Body of pancreas (tissue), 4 donors: ENCODE results near the gene GTF3C5.

Experiments
- CTCF ChIP-seq, 7 experiments: fragments of 450-650 bp in 4 of 7; fragments of 200-600 bp in 3 of 7; sonication (generic) in 3 of 7; IDR thresholded peaks; one replicate each; pipeline ENCODE4 v1.5.1; 2016 to 2019; ENCODE audit warnings: antibody characterized with exemption in 7 of 7
- POLR2A ChIP-seq, 3 donors: fragments of 450-650 bp; IDR thresholded peaks; one replicate each; pipeline ENCODE4 v1.6.1; 2016; ENCODE audit warnings: antibody characterized with exemption in 3 of 3, mild to moderate bottlenecking in 2 of 3

GRCh38 chr9:133031496-133031911 is 707 bp downstream of the GTF3C5 start:
- TF ChIP-seq CTCF (IDR thresholded peaks at IDR 0.05) = no peak
- no peak for TF ChIP-seq POLR2A (IDR thresholded peaks at IDR 0.05)
